ENCODE results near the gene NADSYN1. TPM values are rescaled to one million over a fixed set of nuclear protein-coding genes. Genes with fewer than 3 reads are reported as not detected.

NADSYN1 gene
- polyA plus RNA-seq, 1 donor from 2014 or later = 66.9 TPM

DNA sequence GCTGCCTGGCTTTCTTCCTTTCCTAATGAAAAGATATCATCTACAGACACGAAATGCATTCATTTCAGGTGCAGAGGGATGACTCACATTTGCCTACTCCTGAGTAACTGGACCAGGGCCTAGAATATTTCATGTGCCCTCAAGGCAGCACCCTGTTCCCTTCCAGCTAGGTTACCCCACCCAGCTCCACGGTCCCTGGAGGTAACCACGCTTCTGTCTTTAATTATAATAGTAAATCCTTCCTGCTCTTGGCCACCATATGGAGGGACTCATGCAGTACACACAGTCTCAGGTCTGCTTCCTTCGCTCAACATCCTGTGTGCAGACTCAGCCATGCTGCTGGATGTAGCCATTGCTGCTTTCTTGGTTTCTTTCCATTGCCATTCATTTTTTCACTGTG, 27.1 kb upstream of the NADSYN1 start:
- Histone ChIP-seq H3K9me3 (ENCODE audit: low read length) (no peaks in the 10 kb centered on the region), H3K4me3 (ENCODE audit: low read length) (no peak overlapping the region), H3K27ac (ENCODE audit: low read length) (no peak overlapping the region), H3K27me3 (ENCODE audit: insufficient read depth, low read depth, low read length) (no peaks in the 10 kb centered on the region), H2AFZ (ENCODE audit: low read depth, low read length) (no peak overlapping the region), H3K9ac (ENCODE audit: low read length) (no peak overlapping the region), H3F3A (ENCODE audit: insufficient read depth, low read length, poor library complexity, severe bottlenecking) (no peaks in the 10 kb centered on the region), H3K4me2 (ENCODE audit: low read length) (no peak overlapping the region), H3K79me2 (replicated peaks; ENCODE audit: insufficient read depth, low read length) (no peaks in the 10 kb centered on the region), H3K36me3 (ENCODE audit: insufficient read depth, low read length) (no peaks in the 10 kb centered on the region), H3K9me2 (ENCODE audit: insufficient read depth, low read length) (no peaks in the 10 kb centered on the region), H4K20me1 (ENCODE audit: insufficient read depth) (no peaks in the 10 kb centered on the region)
- no peak for TF ChIP-seq CTCF (IDR thresholded peaks at IDR 0.05; ENCODE audit: poor library complexity, severe bottlenecking)
- TF ChIP-seq POLR2AphosphoS5 (IDR thresholded peaks at IDR 0.05) = no peak
- no peak for TF ChIP-seq EP300 (conservative IDR thresholded peaks at IDR 0.05; ENCODE audit: poor library complexity, severe bottlenecking)
- no peak for TF ChIP-seq EZH2 (IDR thresholded peaks at IDR 0.05; ENCODE audit: borderline replicate concordance, insufficient read depth, low read length, poor library complexity, severe bottlenecking)
- TF ChIP-seq, protein P1, sequence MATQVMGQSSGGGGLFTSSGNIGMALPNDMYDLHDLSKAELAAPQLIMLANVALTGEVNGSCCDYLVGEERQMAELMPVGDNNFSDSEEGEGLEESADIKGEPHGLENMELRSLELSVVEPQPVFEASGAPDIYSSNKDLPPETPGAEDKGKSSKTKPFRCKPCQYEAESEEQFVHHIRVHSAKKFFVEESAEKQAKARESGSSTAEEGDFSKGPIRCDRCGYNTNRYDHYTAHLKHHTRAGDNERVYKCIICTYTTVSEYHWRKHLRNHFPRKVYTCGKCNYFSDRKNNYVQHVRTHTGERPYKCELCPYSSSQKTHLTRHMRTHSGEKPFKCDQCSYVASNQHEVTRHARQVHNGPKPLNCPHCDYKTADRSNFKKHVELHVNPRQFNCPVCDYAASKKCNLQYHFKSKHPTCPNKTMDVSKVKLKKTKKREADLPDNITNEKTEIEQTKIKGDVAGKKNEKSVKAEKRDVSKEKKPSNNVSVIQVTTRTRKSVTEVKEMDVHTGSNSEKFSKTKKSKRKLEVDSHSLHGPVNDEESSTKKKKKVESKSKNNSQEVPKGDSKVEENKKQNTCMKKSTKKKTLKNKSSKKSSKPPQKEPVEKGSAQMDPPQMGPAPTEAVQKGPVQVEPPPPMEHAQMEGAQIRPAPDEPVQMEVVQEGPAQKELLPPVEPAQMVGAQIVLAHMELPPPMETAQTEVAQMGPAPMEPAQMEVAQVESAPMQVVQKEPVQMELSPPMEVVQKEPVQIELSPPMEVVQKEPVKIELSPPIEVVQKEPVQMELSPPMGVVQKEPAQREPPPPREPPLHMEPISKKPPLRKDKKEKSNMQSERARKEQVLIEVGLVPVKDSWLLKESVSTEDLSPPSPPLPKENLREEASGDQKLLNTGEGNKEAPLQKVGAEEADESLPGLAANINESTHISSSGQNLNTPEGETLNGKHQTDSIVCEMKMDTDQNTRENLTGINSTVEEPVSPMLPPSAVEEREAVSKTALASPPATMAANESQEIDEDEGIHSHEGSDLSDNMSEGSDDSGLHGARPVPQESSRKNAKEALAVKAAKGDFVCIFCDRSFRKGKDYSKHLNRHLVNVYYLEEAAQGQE (IDR thresholded peaks at IDR 0.05; ENCODE audit: borderline replicate concordance) = no peak
- no peak for TF ChIP-seq TAF1 (IDR thresholded peaks at IDR 0.05; ENCODE audit: low read depth)
- no peak for TF ChIP-seq SMC3 (conservative IDR thresholded peaks at IDR 0.05; ENCODE audit: poor library complexity)
- no peak for TF ChIP-seq RAD21 (conservative IDR thresholded peaks at IDR 0.05)
- no peak for TF ChIP-seq MXI1 (conservative IDR thresholded peaks at IDR 0.05; ENCODE audit: poor library complexity, severe bottlenecking)

DNA sequence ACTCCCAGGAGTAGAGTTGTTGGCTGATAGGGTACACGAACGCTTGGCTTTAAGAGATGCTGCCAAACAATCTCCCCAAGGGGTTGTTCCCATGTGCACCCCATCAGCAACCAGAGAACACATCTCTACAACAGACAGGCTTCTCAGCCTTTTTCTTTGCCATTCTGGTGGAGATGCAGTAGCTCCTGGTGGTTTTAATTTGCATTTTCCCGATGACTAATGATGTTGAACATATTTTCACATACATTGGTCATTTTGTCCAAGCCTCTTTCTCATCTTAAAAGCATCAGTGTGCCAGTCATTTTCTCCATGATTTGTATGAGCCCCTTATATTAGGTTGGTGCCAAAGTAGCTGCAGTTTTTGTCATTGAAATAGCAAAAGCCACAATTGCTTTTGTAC, 26.6 kb upstream of the NADSYN1 start:
- Histone ChIP-seq H3K4me2 (ENCODE audit: low read length) (no peak overlapping the region), H3K9ac (ENCODE audit: low read length) (no peak overlapping the region), H3K27ac (ENCODE audit: low read length) (no peak overlapping the region), H3K36me3 (ENCODE audit: insufficient read depth, low read length) (no peaks in the 10 kb centered on the region), H2AFZ (ENCODE audit: low read depth, low read length) (no peak overlapping the region), H3K27me3 (ENCODE audit: insufficient read depth, low read depth, low read length) (no peaks in the 10 kb centered on the region), H3K9me2 (ENCODE audit: insufficient read depth, low read length) (no peaks in the 10 kb centered on the region), H3F3A (ENCODE audit: insufficient read depth, low read length, poor library complexity, severe bottlenecking) (no peaks in the 10 kb centered on the region), H3K4me3 (ENCODE audit: low read length) (no peak overlapping the region), H3K9me3 (ENCODE audit: low read length) (no peaks in the 10 kb centered on the region), H3K79me2 (replicated peaks; ENCODE audit: insufficient read depth, low read length) (no peaks in the 10 kb centered on the region), H4K20me1 (ENCODE audit: insufficient read depth) (no peaks in the 10 kb centered on the region)
- TF ChIP-seq RAD21 (conservative IDR thresholded peaks at IDR 0.05) (no peak), CTCF (IDR thresholded peaks at IDR 0.05; ENCODE audit: poor library complexity, severe bottlenecking) (no peak), SMC3 (conservative IDR thresholded peaks at IDR 0.05; ENCODE audit: poor library complexity) (no peak), TAF1 (IDR thresholded peaks at IDR 0.05; ENCODE audit: low read depth) (no peak), POLR2AphosphoS5 (IDR thresholded peaks at IDR 0.05) (no peak), EP300 (conservative IDR thresholded peaks at IDR 0.05; ENCODE audit: poor library complexity, severe bottlenecking) (no peak), EZH2 (IDR thresholded peaks at IDR 0.05; ENCODE audit: borderline replicate concordance, insufficient read depth, low read length, poor library complexity, severe bottlenecking) (no peak), MXI1 (conservative IDR thresholded peaks at IDR 0.05; ENCODE audit: poor library complexity, severe bottlenecking) (no peak)
- TF ChIP-seq, protein P1 (IDR thresholded peaks at IDR 0.05; ENCODE audit: borderline replicate concordance) = no peak
